ENCODE data around the gene GIGYF1. TPM values are rescaled to one million over a fixed set of nuclear protein-coding genes. Genes with fewer than 3 reads are reported as not detected.

Gene GIGYF1
- total RNA-seq (2016; rRNA removed; fragmentation: Illumina TruSeq; extraction: Trizol) = 6.4 and 16.1 TPM in 2 replicates
- 1.1 TPM in 2 replicates for total RNA-seq (2016; cell fraction: cytosol; rRNA removed; fragmentation: Illumina TruSeq; extraction: Trizol; ENCODE audit: low read depth)
- total RNA-seq (2016; cell fraction: insoluble cytoplasmic fraction; rRNA removed; fragmentation: Illumina TruSeq; extraction: Trizol) = 5.2 and 15.6 TPM in 2 replicates
- 2.5 and 3.1 TPM in 2 replicates for total RNA-seq (2016; cell fraction: membrane; rRNA removed; fragmentation: Illumina TruSeq; extraction: Trizol)
- 20.9 and 26.7 TPM in 2 replicates for total RNA-seq (2016; cell fraction: nucleus; rRNA removed; fragmentation: Illumina TruSeq; extraction: Trizol)
- 7.6 and 10.2 TPM in 2 replicates for polyA plus RNA-seq (2011; rRNA removed)
- polyA plus RNA-seq (2011; cell fraction: cytosol; rRNA removed) = 2.9 and 4.4 TPM in 2 replicates
- polyA plus RNA-seq (2011; cell fraction: nucleus; rRNA removed) = 109 and 136 TPM in 2 replicates
- polyA plus RNA-seq (2012) = 14.6 and 15.7 TPM in 2 replicates
- 0.49 and 0.50 TPM in 2 replicates for polyA plus RNA-seq (2016; cell fraction: cytosol; fragmentation: Illumina TruSeq; extraction: Trizol; ENCODE audit: low read depth)
- polyA plus RNA-seq (2016; cell fraction: insoluble cytoplasmic fraction; fragmentation: Illumina TruSeq; extraction: Trizol; ENCODE audit: low read depth) = 4.7 and 6.6 TPM in 2 replicates
- polyA plus RNA-seq (2016; cell fraction: membrane; fragmentation: Illumina TruSeq; extraction: Trizol; ENCODE audit: low read depth) = 1.2 and 1.8 TPM in 2 replicates
- 82.9 and 91.2 TPM in 2 replicates for polyA plus RNA-seq (2016; cell fraction: nucleus; fragmentation: Illumina TruSeq; extraction: Trizol; ENCODE audit: insufficient read depth, low read depth)
- polyA minus RNA-seq (2011; rRNA and poly(A)+ RNA removed; ENCODE audit: low replicate concordance) = 10.8 and 12.0 TPM in 2 replicates
- polyA minus RNA-seq (2011; cell fraction: cytosol; rRNA and poly(A)+ RNA removed) = 5.3 and 5.8 TPM in 2 replicates
- 29.1 and 35.3 TPM in 2 replicates for polyA minus RNA-seq (2011; cell fraction: nucleus; rRNA and poly(A)+ RNA removed)
- Bru-seq, nascent RNA = percentile 80 among the genes with signal in this experiment
- BruChase-seq, experiment 1, labeled RNA remaining after a 6-hour chase = percentile 95 among the genes with signal in this experiment
- percentile 91 among the genes with signal in this experiment for BruChase-seq, experiment 2, labeled RNA remaining after a 2-hour chase
- long read RNA-seq, experiment 1, partial matches to known transcripts = 0 of 8 reads
- long read RNA-seq, experiment 1, other reads (novel, unspliced or antisense) = 8 of 8 reads
- long read RNA-seq, experiment 2, partial matches to known transcripts = 7 of 22 reads
- long read RNA-seq, experiment 2, other reads (novel, unspliced or antisense) = 15 of 22 reads

GRCh38 chr7:100694098-100694745 is at the start of gene GIGYF1:
Gene GIGYF1, minus strand, starts transcription at chr7:100694250. Its CDS starts 6,012 bp downstream, at chr7:100688238.
- Histone ChIP-seq H3K27me3 (ENCODE audit: control insufficient read depth in 1 of 2, insufficient read depth in 2 of 2, low read length in 2 of 2) (no peaks in the 10 kb centered on the region), H3K79me2 (ENCODE audit: insufficient read depth, low read length) (peaks cover 41% of the 10 kb centered on the region), H3K36me3 (replicated peaks in 1 of 2; ENCODE audit: control insufficient read depth in 1 of 2, insufficient read depth in 2 of 2, low read length in 2 of 2) (peaks cover 1 to 10% of the 10 kb centered on the region in 2 experiments; a peak in 1 of 5 replicates), H3K4me3 (replicated peaks in 1 of 3; ENCODE audit: insufficient read depth in 1 of 3, low read depth in 2 of 3, low read length in 3 of 3) (peak within 1 kb of the TSS; percentile 93 to 97 (median 96)), H3K9me3 (ENCODE audit: low read length) (no peaks in the 10 kb centered on the region), H3K4me1 (ENCODE audit: insufficient read depth, low read length) (peaks cover 34% of the 10 kb centered on the region), H2AFZ (ENCODE audit: low read length) (no peak within 1 kb of the TSS), H3K4me2 (ENCODE audit: low read depth, low read length) (peak within 1 kb of the TSS; percentile 89), H3K9ac (ENCODE audit: insufficient read depth, low read depth, low read length) (peak within 1 kb of the TSS; percentile 88), H4K20me1 (ENCODE audit: insufficient read depth, low read length) (peaks cover 30% of the 10 kb centered on the region), H3K27ac (ENCODE audit: extremely low read length, insufficient read depth, low read length) (peak within 1 kb of the TSS; percentile 66)
- ATAC-seq = no peak
- CTCF ChIA-PET (ENCODE audit: low intra/inter-chr PET ratio, low total read pairs) = no interaction called here
- FAIRE-seq = no peak
- peak; percentile 33 for DNase-seq (ENCODE audit: low spot score)
- WGBS (ENCODE audit: low lambda C conversion rate) = 4% methylated on average over 3 of the region's 102 CpGs
- in situ Hi-C loops (cut with HindIII; ENCODE audit: extremely low pct_ligation_motif_present, low pct_unique_long_range_greater_than_20kb) (loop anchor here (5.0 to 10.0 kb wide), 2 partner anchors 82 to 229 kb away; partner anchors contain the start of genes MOSPD3 and SPACDR), intact Hi-C loops (cut with micrococcal nuclease; ENCODE audit: unreplicated experiment) (loop anchor here (5.0 kb wide), 1 partner anchor 82 kb away; the partner anchor contains the start of gene MOSPD3)
- POLR2A ChIA-PET = interaction anchor here (0.6 to 4.4 kb wide), 7 partner anchors 11 to 266 kb away, joined by 3 to 18 read pairs (median 5); partner anchors contain the start of genes EPHB4, FBXO24, GNB2 and LRCH4
- no TSS peak for BruUV-seq (replicated peaks)
- TF ChIP-seq CHCHD3 (CRISPR knock-in tag; IDR thresholded peaks at IDR 0.05) = no peak
- 0 out of 2 replicates have a peak, but pooled peaks have one; percentile 15 for TF ChIP-seq GATAD2A (CRISPR knock-in tag; IDR thresholded peaks at IDR 0.05)
- peak in 1 of 2 experiments; percentile 14; a peak in 1 of 4 replicates for TF ChIP-seq EP300 (IDR thresholded peaks at IDR 0.05; ENCODE audit: low read depth in 2 of 2, low read length in 2 of 2)
- TF ChIP-seq EP300 (CRISPR knock-in tag; IDR thresholded peaks at IDR 0.05; ENCODE audit: borderline replicate concordance) = no peak
- peak; percentile 51 for TF ChIP-seq ZNF281 (CRISPR knock-in tag; IDR thresholded peaks at IDR 0.05; ENCODE audit: borderline replicate concordance)
- no peak for TF ChIP-seq AFF4 (CRISPR knock-in tag; IDR thresholded peaks at IDR 0.05)

Measured in HepG2 (cell line).